SHP77 (cell line): ENCODE data around the gene ANXA2.
"Not testable (repeated sequence)": the region's sequence is repeated elsewhere in the genome, so short reads cannot be mapped to it uniquely, and the experiment has no call there.

Source experiments
- DNase-seq, 2 experiments: peaks; one replicate each; lab custom pipeline; 2025; lab: John Stamatoyannopoulos, UW

Gene ANXA2

DNA sequence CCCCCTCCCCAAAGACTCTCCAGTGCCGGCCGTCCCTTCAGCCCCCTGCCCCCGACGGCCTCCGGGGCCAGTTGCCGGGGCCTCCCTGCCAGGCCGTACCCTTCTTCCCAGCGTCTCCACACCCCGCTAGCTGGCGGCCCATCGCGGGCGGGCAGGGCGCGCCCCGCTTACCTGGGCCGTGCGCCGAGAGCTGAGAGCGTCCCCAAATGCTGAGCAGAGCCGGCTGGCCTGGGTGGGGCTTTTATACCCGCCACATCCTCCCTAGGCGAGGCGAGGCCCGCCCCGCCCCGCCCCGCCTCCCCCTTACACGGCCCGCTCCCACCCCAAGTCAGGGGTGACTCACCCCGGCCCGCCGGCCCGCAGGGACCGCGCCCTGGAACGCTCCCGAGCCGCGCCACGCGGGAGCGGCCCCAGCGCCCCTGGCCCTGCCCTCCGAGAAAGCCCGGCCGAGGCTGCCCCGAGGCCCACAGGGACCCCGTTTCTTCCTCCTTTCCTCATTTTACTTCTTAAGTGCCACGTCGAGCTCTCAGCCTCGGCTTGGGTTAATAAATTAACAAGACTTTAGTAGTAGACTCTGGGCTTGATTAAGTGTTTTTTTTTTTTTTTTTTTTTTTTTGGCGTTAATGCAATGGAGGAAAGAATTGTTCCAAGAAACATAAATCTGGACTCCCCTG, at the start of gene ANXA2:
ANXA2 (minus strand) TSS at position 215 of the 674 bp plus-strand sequence. CDS start 11,911 bp downstream, outside the sequence.
- peak in 1 of 2 experiments; percentile 23 for DNase-seq

DNA sequence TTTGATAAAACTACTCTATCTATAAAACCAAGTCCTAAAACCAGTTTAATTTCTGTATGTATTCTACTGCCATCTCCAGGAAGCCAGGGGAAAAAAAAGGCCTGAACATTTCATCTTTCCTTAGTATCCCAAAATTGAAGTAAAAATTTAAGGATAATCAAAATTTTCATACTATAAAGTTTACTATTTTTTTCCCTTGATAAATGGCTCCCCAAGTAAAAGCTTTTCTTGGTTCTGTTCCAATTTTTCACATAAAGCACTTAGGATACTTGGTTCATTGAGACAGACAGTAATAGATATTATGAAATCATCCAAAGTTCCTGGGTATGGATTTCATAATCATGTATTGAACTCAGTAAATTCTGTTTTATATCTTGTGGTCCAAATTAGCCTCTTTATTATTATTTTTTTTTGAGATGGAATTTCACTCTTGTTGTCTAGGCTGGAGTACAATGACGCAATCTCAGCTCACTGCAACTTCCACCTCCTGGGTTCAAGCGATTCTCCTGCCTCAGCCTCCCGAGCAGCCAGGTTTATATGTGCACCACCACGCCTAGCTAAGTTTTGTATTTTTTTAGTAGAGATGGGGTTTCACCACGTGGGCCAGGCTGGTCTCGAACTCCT, 46.6 kb upstream of the ANXA2 start:
- DNase-seq: no peak

DNA sequence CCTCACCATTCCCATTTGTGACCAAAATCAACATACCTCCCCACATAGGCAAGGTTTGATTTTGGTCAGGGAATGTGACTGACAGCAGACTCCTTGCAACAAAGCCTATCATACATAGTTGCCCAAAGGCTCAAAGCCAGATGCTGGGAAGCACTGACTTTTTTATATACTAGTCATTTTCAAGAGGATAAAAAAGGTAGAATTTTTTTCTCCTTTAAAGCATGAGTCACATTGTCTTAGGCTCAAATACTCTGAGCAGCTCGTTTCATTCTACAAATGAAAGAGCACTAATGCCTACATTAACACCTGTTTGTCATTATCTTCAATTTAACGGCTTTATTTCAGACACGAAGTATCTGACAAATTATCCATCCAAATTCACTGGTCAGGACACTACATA, 45.0 kb upstream of the ANXA2 start:
- DNase-seq: no peak

DNA sequence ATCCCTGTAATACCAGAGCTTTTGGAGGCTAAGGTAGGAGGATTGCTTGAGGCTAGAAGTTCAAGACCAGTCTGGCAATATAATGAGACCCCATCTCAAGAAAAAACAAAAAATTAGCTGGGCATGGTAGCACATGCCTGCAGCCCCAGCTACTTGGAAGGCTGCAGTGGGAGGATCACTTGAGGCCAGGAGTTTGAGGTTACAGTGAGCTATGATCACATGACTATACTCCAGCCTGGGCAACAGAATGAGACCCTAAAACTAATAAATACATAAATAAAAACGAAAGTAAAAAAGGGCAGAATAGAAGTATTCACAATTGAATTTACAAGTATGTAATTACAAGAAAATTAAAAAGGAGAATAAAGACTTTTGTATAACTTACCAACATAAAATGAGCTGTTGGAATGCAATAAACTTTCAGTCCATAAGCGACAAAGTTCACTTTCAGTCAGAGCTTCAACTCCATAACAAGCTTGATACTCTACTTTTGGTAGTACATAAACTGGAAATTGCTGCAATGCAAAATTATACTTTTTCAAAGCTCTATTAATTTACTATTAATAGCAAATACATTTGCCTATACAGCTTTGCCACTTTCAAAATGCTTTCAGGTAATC, 44.4 kb upstream of the ANXA2 start:
- DNase-seq: no peak

DNA sequence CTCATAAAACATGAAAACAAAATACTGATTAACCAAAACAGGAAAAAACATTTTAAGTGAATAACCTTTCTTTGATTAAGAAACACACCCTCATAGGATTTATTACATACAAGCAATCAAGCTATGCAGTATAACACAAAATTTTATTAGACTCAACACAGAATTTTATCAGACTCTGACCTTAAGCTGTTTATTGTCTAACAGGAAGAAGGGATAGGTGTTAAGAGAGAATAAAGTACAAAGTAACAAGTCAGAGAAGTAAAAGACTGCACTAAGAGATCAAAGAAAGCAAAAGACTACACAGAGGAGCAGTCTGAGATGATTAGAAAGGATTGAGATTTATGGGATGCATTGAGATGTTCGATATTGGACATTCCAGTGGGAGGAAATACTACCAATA, 43.5 kb upstream of the ANXA2 start:
- DNase-seq: no peak

DNA sequence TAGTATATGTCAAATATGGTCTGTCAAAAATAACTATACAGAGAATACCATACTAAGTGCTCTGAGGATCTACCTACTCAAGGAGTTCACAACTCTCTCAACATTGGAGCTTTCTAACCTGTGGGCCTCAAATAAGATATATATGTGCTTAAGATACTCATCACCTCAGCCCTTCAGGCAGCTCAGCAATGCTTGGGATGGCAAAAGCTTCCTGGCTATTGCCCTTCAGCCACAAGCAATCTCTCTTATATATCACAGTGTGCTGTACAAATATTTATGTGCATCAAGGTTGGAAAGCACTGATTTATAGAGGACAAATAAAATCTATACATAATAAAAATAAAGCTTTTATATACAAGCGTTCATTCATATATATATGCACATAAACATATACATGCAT, 40.9 kb upstream of the ANXA2 start:
- no peak for DNase-seq

DNA sequence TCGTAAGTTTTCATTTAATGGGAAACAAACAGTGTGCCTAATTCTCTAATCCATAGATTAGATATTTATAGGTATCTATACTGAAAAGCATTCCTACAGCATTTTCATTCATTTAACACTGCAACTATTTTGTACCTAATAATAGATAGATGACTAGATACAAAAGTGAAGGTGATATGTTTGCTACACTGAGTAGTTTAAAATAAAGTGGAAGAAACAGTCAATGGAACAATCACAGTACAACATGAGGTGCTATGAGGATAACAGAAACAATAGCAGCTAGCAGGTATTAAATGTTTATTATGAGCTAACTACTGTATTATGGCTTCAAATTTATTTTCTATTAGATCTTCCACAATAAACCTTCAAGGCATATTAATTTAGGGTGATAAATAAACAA, 31.1 kb upstream of the ANXA2 start:
- DNase-seq: no peak

DNA sequence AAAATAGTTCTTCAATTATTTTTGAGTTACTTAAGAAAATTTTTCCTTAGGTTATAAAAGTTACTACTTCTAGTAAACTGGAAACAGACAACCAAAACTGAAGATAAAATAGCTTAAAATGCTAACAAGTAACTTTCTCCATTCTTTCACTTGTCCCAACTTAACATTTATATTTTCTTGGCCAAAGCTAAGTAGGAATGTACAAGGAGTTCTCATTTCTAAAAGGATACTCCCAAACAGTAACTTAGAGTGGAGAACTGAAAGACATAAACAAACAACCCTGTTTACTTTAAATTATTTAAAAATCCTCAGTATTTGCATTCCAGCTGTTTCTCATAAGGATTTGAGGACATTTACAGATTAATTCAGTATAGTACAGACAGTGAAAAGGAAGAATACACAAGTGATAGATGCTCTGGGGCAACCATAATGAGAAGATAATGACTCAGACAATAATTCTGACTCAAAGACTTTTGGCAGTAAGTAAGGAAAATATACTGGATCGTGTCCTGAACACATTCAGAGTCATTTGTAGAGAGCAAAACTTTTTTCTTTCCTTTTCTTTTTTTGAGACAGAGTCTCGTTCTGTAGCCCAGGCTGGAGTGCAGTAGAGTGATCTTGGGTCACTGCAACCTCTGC, 29.2 kb upstream of the ANXA2 start:
- no peak for DNase-seq

DNA sequence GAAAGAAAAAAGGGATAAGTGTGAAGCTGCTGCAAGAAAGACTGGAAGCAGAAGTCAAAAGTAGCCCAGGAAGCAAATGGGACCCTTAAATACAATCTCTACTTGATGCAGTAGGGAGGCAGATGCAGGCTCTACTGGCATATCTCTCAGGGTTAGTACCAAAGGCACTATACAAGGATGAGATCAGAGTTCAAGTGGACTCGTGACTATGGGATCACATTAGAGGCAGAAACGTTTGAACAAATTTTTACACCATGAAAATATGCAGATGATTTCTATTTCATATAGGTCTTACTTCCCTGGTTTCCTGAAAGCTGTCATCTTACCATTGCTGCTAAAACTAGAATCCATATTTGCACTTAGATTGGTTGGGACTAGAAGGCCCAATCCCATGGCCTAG, 27.7 kb upstream of the ANXA2 start:
- DNase-seq: no peak

DNA sequence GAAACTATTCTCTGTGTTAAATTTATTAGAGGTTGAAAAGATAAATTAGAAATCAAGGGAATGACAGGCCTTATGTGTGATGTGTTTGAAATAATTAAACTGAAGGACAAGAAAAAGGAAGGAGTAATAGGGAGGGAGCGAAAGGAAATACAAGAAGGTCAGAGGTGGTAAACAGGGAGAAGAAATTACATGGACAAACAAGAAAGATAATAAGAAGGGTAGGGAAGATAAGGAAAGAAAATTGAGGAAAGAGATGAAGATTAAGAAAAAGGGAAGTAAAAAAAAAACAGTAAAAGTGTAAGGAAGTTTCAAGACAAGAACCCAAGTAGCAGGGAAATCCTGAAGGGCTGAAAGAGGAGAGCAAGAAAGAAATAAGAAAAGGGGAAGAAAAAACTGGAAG, 26.2 kb upstream of the ANXA2 start:
- no peak for DNase-seq

DNA sequence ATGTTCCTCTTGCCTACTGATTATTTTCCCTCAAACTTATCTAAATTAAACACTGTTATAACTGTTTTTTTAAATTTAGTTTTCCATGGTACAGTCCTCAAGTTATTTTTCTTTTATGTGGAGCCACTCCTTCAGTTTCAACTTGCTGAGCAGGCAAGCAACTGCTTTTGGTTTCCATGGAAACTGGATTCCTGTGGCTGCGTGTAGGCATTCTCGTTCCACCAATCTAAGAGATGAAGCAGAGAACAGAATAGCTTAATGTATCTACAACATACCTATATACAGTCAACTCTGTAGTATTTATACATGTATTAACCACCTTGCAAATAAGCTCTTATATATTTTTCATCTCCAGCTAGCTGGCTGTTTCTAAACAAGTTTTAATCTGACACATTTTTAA, 25.8 kb upstream of the ANXA2 start:
- DNase-seq: no peak

DNA sequence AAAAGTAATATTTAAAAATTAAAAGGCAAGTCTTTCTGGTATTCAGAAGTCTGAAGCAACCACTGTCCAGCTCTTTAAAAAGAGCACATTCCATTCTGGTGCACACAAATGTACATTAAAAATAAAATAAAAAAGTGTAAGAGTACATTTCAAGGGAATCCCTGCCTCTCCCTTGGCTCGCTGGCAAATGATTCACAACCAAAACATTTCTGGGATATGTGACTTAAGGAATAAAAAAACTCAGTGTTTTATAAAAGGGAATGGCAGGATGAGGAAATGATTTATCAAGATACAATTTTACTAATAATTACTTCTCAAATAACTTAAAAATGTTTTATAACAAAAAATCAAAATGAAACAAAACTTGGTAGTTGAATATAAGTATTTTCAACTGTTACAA, 23.8 kb upstream of the ANXA2 start:
- no peak for DNase-seq

DNA sequence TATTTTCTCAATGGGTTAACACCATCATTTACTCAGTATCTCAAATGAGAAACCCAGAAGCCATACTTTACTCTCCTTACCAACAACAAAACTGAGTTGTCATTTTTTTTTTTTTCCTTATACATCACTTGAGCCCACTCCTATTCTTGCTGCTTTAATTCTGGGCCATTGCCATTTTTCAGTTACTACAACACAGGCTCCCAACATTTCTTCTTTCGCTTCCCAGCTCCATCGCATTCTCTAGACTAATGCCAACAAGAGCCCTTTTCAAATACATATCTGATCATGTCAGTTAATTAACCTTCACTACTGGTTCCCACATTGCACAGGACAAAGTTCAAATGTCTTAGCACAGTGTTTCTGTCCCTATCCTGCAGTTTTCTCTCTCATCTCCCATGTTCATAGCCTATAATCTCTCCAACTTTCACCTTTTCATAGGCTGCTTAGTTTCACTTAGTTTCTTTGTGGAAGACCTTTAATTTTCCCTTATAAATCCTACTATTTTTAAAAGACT, 22.5 kb upstream of the ANXA2 start:
- no peak for DNase-seq

DNA sequence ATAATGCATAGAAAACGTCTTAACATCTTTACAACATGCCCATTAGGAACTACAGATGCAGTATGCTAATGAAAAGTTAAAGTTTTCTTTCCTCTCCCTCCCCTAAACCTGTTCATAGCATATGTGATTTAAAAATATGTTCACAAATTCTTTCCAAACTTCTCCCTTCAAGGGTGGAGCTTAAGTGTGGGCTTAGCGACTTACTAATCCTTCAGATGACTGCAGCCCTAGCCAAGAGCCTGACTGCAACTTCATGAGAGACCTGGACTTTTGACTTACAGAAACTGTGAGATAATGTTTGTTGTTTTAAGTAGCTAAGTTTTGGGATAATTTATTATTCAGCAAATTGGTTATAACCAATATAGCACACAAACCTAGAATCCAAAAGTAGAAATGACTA, 22.0 kb upstream of the ANXA2 start:
- DNase-seq: no peak

DNA sequence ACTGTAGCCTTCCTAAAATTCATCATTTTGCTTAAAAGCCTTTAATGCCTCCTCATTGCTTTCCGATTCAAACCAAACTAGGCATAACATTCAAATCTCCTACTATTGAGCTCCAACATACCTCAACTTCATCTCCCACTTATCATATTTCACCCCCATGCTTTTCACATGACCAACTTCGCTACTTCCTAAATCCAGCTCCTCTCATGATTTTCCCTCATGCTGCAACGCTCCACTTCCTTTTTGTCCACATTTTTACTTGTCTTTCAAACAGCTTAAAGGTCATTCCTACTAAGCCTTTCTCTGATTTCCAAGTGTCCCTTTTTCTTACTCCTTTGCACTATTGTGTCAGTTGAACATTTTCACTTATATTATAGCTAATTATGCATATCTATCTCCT, 20.3 kb upstream of the ANXA2 start:
- DNase-seq: no peak

DNA sequence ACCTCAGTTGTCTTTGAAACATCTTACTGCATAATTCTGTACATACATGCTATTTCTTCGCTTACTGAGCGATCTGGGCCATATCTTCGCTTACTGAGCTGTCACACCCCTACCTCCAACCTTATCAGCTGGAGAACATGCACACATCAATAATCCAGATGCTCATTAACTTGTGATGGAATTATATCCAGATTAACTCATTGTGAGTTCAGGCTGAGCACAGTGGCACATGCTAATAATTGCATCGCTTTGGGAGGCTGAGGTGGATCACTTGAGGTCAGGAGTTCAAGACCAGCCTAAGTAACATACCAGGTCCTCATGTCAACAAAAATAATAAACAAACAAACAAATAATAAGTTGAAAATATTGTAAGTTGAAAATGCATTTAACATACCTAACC, 19.3 kb upstream of the ANXA2 start:
- DNase-seq: no peak

DNA sequence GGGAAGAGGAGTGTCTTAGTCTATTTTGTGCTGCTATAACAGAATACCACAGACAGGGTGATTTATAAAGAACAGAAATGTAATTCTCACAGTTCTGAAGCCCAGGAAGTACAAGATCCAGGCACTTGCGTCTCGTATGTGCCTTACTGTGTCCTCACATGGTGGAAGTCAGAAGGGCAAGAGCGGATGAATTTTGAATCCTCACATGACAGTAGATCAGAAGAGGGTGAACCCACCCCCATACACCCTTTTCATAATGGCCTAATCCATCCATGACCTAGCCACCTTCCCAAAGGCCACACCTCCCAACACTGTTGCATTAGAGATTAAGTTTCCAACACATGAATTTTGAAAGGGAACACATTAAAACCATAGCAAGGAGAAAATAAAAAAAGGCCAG, 18.7 kb upstream of the ANXA2 start:
- DNase-seq: no peak

DNA sequence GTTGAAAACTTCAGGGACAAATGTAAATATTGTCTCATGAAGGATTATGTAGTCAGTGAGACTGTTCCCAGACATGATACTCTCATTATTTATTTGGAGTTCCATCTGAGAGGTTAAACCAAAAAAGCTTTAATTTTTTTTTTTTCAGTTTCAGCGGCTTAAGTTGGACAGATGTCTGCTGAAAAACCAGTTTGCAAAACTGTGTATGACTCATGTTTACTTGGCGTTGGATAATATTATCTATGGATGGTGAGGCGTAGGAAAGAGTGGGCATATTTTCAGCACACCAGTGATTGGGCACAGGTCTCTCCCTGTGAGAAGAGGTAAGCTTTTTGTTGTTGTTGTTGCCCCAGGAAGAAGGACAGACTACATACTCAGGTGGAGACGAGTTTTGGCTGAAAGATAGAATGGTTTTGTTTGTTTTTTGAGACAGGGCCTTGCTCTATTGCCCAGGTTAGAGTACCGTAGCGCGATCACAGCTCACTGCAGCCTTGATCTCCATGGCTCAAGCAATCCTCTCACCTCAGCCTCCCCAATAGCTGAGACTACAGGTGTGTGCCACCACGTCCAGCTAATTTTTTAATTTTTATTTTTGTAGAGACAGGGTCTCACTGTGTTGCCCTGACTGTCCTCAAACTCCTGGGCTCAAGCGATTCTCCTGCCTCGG, 16.4 kb upstream of the ANXA2 start:
- no peak for DNase-seq

DNA sequence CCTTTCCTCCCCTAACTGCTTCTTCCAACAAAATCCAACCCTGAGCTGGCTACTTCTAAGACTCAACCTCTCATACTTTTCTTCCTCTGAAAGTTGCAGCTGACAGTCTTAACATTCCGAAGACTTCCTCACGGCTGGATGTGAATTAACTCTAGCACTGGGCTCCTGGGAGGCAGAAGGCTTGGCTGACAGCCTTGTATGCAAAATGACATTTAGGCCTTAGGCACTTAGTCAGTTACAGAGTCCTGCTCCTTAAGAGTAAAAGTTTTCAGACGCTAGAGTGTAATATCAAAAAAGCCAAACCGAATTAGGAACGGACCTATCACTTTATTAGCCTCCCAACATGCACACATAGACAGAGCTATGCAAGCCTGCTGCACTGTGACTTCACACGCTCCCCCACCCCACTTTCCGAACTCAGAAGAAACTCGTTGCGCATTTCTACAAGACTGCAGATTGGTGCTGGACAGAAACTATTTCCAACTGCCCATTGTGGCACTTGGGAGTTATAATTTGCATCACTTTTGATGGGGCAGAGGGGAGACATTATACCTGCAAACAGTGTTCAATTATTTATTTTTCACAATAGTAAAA, 15.5 kb upstream of the ANXA2 start:
- DNase-seq: no peak

DNA sequence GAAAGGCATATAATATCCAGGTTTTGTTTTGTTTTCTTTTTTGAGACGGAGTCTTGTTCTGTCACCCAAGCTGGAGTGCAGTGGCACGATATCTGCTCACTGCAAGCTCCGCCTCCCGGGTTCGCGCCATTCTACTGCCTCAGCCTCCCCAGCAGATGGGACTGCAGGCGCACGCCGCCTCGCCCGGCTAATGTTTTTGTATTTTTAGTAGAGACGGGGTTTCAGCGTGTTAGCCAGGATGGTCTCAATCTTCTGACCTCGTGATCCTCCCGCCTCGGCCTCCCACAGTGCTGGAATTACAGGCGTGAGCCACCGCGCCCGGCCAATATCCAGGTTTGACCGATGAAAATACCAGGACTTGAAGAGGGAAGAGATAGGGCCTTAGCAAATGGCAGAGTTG, 15.0 kb upstream of the ANXA2 start:
- not testable (repeated sequence) for DNase-seq

DNA sequence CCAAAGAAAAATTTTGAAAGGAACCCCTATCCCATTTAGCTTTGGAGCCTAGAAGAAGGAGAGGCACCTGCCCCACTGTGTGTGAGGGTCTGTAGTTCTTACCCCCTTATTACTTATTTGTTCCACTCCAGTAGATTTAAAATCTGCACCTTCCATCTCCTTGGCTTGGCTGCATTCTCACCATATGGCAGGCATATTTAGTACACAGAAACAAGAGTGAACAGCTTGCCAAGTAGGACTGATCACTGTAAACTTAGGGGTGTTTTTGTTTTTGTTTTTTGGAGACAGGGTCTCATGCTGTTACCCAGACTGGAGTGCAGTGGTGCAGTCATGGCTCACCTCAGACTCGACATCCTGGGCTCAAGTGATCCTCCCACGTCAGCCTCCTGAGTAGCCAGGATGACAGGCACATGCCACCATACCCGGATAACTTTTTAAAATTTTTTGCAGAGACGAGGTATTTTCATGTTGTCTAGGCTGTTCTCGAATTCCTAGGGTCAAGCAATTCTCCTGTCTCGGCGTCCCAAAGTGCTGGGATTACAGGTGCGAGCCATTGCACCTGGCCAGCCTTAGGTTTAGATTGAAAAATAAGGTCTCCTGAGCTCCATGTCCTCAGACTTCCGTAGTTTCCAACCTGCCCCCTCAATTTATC, 14.1 kb upstream of the ANXA2 start:
- no peak for DNase-seq
